Ishikawa (cell line): Measurements from ENCODE around the gene SP3.

Source experiments
- CEBPB ChIP-seq: IDR thresholded peaks from 2 replicates; pipeline ENCODE4 v1.6.1; 2012
- CREB1 ChIP-seq: IDR thresholded peaks from 2 replicates; pipeline ENCODE4 v1.6.1; 2012; ENCODE audit warnings: low read depth
- EP300 ChIP-seq: IDR thresholded peaks from 2 replicates; pipeline ENCODE4 v1.6.1; 2012; ENCODE audit warnings: borderline replicate concordance
- MAX ChIP-seq: IDR thresholded peaks from 2 replicates; pipeline ENCODE4 v1.6.1; 2012
- RAD21 ChIP-seq: IDR thresholded peaks from 2 replicates; pipeline ENCODE4 v1.6.1; 2012; ENCODE audit warnings: low read depth
- TCF12 ChIP-seq: IDR thresholded peaks from 2 replicates; pipeline ENCODE4 v1.6.1; 2012; ENCODE audit warnings: low read depth
- TEAD4 ChIP-seq: IDR thresholded peaks from 2 replicates; pipeline ENCODE4 v1.6.1; 2012
- YY1 ChIP-seq: IDR thresholded peaks from 2 replicates; pipeline ENCODE4 v1.6.1; 2012; ENCODE audit warnings: low read depth

- TF ChIP-seq EP300 (no peak), TCF12 (no peak), RAD21 (no peak), TEAD4 (no peak), MAX (no peak), CREB1 (no peak), YY1 (no peak), CEBPB (no peak)
Observed at GRCh38 chr2:173983391-173983871, 18.3 kb upstream of the SP3 start.
